ENCODE measurements around the gene LRP1B. TPM values are rescaled to one million over a fixed set of nuclear protein-coding genes. Genes with fewer than 3 reads are reported as not detected.

The LRP1B gene
- total RNA-seq, 2 experiments from 2014 or later, result not detected

DNA sequence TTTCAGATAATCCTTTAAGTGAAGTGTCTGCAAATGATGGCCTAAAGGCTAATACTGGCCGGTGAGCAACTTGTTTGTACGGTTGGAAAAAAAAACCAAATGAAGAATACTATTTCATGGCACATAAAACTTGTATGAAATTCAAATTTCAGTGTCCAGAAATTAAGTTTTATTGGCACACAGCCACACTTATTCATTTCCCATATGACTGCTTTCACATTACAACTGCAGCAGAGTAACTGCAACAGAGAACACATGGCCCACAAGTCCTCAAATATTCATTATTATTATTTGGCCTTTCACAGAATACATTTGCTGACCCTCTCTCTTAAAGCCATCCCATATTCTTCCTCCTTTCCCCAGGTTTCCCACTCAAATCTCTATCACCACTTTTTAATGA, 1268.6 kb downstream of the LRP1B start:
- H3K36me3 Mint-ChIP-seq, result no peaks in the 10 kb centered on the region
- DNase-seq, result no peak
- no peak overlapping the region for H3K4me3 Mint-ChIP-seq
- H3K27ac Mint-ChIP-seq, result no peak overlapping the region
- CTCF ChIA-PET, result no interaction called here
- no peaks in the 10 kb centered on the region for H3K27me3 Mint-ChIP-seq
- peaks cover 13% of the 10 kb centered on the region for H3K9me3 Mint-ChIP-seq
- POLR2A ChIA-PET, result no interaction called here
- H3K4me1 Mint-ChIP-seq (ENCODE audit: low read depth), result no peaks in the 10 kb centered on the region
- intact Hi-C loops (cut with micrococcal nuclease), result loop anchor here (5.0 kb wide), 1 partner anchor 1070 kb away; no protein-coding TSS in a partner anchor

DNA sequence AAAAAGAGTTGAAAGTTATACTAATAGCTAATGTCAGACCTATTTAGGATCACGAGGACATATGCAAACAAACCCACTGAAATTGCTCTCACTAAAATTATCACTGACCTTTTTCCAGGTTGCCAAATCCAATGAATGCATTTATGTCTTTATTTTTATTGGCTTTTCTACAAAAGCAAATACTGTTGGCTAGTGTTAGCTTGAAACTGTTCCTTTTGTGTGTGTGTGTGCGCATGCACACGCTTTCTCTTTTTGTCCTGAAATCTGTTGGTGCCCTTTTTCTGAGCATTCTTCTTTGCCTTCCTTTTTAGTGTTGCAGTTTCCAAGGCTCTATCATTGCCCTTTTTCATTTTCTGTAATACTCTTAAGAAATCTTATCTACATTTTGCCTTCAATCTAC, 1269.2 kb downstream of the LRP1B start:
- POLR2A ChIA-PET, result no interaction called here
- intact Hi-C loops (cut with micrococcal nuclease), result loop anchor here (5.0 kb wide), 1 partner anchor 1069 kb away; no protein-coding TSS in a partner anchor

DNA sequence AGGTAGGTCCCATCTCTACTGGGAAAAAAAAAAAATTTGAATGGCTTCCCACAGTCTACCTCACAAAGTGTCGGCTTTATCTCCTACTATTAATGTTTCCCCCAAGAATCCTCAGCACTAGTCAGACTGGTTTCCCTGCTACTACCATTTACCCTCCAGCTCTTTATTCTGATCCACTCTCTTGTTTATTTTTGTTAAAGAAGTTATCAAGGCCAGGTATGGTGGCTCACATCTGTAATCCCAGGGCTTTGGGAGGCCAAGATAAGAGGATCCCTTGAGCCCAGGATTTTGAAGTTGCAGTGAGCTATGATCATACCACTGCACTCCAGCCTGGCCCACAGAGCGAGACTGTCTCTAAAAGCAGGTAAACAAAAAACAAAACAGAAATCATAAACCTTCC, 1275.3 kb downstream of the LRP1B start:
- no peak for DNase-seq
- intact Hi-C loops (cut with micrococcal nuclease), result no loop called here
- Mint-ChIP-seq H3K4me1 (ENCODE audit: low read depth) (no peaks in the 10 kb centered on the region), H3K27ac (no peak overlapping the region), H3K9me3 (peaks cover 13% of the 10 kb centered on the region), H3K27me3 (no peaks in the 10 kb centered on the region), H3K36me3 (no peaks in the 10 kb centered on the region), H3K4me3 (no peak overlapping the region)
- ChIA-PET CTCF (no interaction called here), POLR2A (no interaction called here)

More for the DNA sequence above, 1269.2 kb downstream of the LRP1B start:
- no peaks in the 10 kb centered on the region for H3K36me3 Mint-ChIP-seq
- DNase-seq, result no peak
- no peaks in the 10 kb centered on the region for H3K4me1 Mint-ChIP-seq (ENCODE audit: low read depth)
- no peaks in the 10 kb centered on the region for H3K27me3 Mint-ChIP-seq
- CTCF ChIA-PET, result no interaction called here
- peaks cover 13% of the 10 kb centered on the region for H3K9me3 Mint-ChIP-seq
- H3K4me3 Mint-ChIP-seq, result no peak overlapping the region
- H3K27ac Mint-ChIP-seq, result no peak overlapping the region

DNA sequence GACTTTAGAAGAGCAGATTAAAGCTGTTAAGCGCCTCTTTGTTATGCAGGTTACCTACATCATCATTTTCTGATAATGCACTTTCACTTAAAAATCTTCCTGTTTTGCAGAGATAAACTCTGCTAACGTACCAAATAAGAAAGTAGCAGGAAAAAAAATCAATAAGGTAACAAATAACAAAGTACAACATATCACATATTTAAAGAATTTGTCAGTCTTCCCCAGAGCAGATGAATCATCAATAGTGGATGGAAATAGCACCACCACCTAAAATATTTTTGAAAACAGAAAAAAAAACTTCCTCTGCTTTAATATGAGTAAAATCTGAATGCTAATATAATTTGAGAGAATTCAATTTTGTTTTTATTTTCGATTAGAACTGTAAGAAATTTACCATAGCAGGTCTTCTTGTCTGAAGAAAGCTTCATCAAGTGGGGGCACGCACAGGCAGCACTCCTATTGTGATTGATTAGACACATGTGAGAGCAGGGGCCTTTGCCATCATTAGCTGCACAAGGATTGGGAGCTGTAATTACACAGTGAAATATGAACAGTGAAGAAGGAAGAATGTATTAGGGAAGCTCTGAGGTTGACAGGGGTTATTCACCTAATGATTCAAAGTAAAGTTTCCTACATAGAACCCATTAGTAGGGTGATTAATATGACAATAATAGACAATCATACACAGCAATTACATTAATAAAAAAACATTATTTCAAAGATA, 1279.4 kb downstream of the LRP1B start:
- no peak for DNase-seq
- H3K4me3 Mint-ChIP-seq, result no peak overlapping the region
- CTCF ChIA-PET, result interaction anchor here (0.6 kb wide), 2 partner anchors 43 to 121 kb away, joined by 3 read pairs; no protein-coding TSS in a partner anchor

GRCh38 chr2:140843186-140843585, 1287.6 kb downstream of the LRP1B start:
- Mint-ChIP-seq H3K4me1 (ENCODE audit: low read depth) (no peaks in the 10 kb centered on the region), H3K9me3 (peaks cover 5% of the 10 kb centered on the region), H3K27me3 (no peaks in the 10 kb centered on the region), H3K36me3 (no peaks in the 10 kb centered on the region), H3K27ac (no peak overlapping the region), H3K4me3 (no peak overlapping the region)
- POLR2A ChIA-PET, result no interaction called here
- CTCF ChIA-PET, result no interaction called here
- no peak for DNase-seq
- intact Hi-C loops (cut with micrococcal nuclease), result no loop called here

More for the DNA sequence above, 1279.4 kb downstream of the LRP1B start:
- H3K27me3 Mint-ChIP-seq, result no peaks in the 10 kb centered on the region
- no peaks in the 10 kb centered on the region for H3K4me1 Mint-ChIP-seq (ENCODE audit: low read depth)
- POLR2A ChIA-PET, result no interaction called here
- no peak overlapping the region for H3K27ac Mint-ChIP-seq
- intact Hi-C loops (cut with micrococcal nuclease), result no loop called here
- no peaks in the 10 kb centered on the region for H3K36me3 Mint-ChIP-seq
- peaks cover 10% of the 10 kb centered on the region for H3K9me3 Mint-ChIP-seq

- no peak for DNase-seq
- Mint-ChIP-seq H3K4me3 (no peak overlapping the region), H3K36me3 (no peaks in the 10 kb centered on the region), H3K27ac (no peak overlapping the region), H3K27me3 (no peaks in the 10 kb centered on the region), H3K9me3 (peaks cover 6% of the 10 kb centered on the region), H3K4me1 (ENCODE audit: low read depth) (no peaks in the 10 kb centered on the region)
- ChIA-PET CTCF (no interaction called here), POLR2A (no interaction called here)
- intact Hi-C loops (cut with micrococcal nuclease), result no loop called here
Measured at GRCh38 chr2:140842110-140842509, 1288.7 kb downstream of the LRP1B start.

DNA sequence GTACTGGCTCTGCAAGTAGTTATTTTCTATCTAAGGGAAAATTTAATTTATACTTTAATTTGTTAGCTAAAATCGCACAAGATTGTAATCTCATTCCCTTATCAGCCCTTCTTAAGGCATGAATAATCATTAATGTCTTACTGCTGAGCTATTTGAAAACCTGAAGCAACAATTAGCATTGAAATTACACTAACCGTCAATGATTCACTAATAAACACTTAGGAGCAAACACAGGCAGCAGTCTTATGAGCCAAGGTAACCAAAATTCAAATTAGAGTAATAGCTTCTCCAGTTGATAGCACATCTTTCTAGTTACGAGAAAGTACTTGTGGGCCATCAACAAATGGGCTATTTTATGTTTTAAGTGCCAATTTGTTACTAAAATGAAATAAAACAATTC, 1289.7 kb downstream of the LRP1B start:
- Mint-ChIP-seq H3K36me3 (no peaks in the 10 kb centered on the region), H3K27me3 (no peaks in the 10 kb centered on the region), H3K9me3 (peaks cover 9% of the 10 kb centered on the region), H3K4me3 (no peak overlapping the region), H3K27ac (no peak overlapping the region), H3K4me1 (ENCODE audit: low read depth) (no peaks in the 10 kb centered on the region)
- ChIA-PET POLR2A (no interaction called here), CTCF (no interaction called here)
- intact Hi-C loops (cut with micrococcal nuclease), result no loop called here
- no peak for DNase-seq

- H3K27me3 Mint-ChIP-seq, result no peaks in the 10 kb centered on the region
- peaks cover 22% of the 10 kb centered on the region for H3K9me3 Mint-ChIP-seq
- no peak for DNase-seq
- intact Hi-C loops (cut with micrococcal nuclease), result no loop called here
- H3K4me1 Mint-ChIP-seq (ENCODE audit: low read depth), result no peaks in the 10 kb centered on the region
- ChIA-PET CTCF (no interaction called here), POLR2A (no interaction called here)
- H3K27ac Mint-ChIP-seq, result no peak overlapping the region
- H3K4me3 Mint-ChIP-seq, result no peak overlapping the region
- H3K36me3 Mint-ChIP-seq, result no peaks in the 10 kb centered on the region
Measured at GRCh38 chr2:140836826-140837225, 1294.0 kb downstream of the LRP1B start.

GRCh38 chr2:140835079-140835478, 1295.7 kb downstream of the LRP1B start:
- no peaks in the 10 kb centered on the region for H3K4me1 Mint-ChIP-seq (ENCODE audit: low read depth)
- POLR2A ChIA-PET, result no interaction called here
- H3K27ac Mint-ChIP-seq, result no peak overlapping the region
- CTCF ChIA-PET, result no interaction called here
- no peaks in the 10 kb centered on the region for H3K36me3 Mint-ChIP-seq
- no peak for DNase-seq
- H3K4me3 Mint-ChIP-seq, result no peak overlapping the region
- H3K27me3 Mint-ChIP-seq, result no peaks in the 10 kb centered on the region
- intact Hi-C loops (cut with micrococcal nuclease), result no loop called here
- peaks cover 27% of the 10 kb centered on the region for H3K9me3 Mint-ChIP-seq

GRCh38 chr2:140814141-140814540, 1316.7 kb downstream of the LRP1B start:
- no peak for DNase-seq
- no peaks in the 10 kb centered on the region for H3K36me3 Mint-ChIP-seq
- intact Hi-C loops (cut with micrococcal nuclease), result no loop called here
- no peaks in the 10 kb centered on the region for H3K4me1 Mint-ChIP-seq (ENCODE audit: low read depth)
- ChIA-PET CTCF (no interaction called here), POLR2A (no interaction called here)
- peaks cover 2% of the 10 kb centered on the region for H3K9me3 Mint-ChIP-seq
- H3K4me3 Mint-ChIP-seq, result no peak overlapping the region
- H3K27ac Mint-ChIP-seq, result no peak overlapping the region
- H3K27me3 Mint-ChIP-seq, result no peaks in the 10 kb centered on the region

- Mint-ChIP-seq H3K36me3 (no peaks in the 10 kb centered on the region), H3K27me3 (no peaks in the 10 kb centered on the region), H3K4me1 (ENCODE audit: low read depth) (no peaks in the 10 kb centered on the region), H3K4me3 (no peak overlapping the region), H3K27ac (no peak overlapping the region), H3K9me3 (peaks cover 2% of the 10 kb centered on the region)
- intact Hi-C loops (cut with micrococcal nuclease), result no loop called here
- CTCF ChIA-PET, result interaction anchor here (0.6 kb wide), 2 partner anchors 43 to 917 kb away, joined by 3 read pairs; no protein-coding TSS in a partner anchor
- DNase-seq, result no peak
- POLR2A ChIA-PET, result no interaction called here
Measured at GRCh38 chr2:140808820-140809219, 1322.0 kb downstream of the LRP1B start.

DNA sequence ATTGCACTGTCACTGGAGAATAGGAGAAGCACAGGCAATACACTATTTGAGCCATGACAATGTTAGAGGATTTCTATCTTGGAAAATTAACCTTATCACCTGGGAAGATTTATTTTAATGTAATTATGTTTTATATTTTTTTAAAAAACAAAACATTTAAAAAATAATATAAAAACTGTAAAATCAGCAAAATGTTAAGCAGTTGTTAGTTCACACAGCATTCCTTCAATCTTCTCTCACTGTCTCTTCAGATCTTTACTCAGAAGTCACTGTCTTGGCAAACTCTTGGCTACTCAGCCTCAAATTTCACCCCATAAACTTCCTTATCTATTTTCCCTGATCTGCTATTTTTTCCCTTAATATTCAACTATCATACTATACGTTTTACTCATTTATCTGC, 1322.6 kb downstream of the LRP1B start:
- Mint-ChIP-seq H3K27ac (no peak overlapping the region), H3K36me3 (no peaks in the 10 kb centered on the region), H3K9me3 (peaks cover 2% of the 10 kb centered on the region), H3K4me3 (no peak overlapping the region), H3K4me1 (ENCODE audit: low read depth) (no peaks in the 10 kb centered on the region), H3K27me3 (no peaks in the 10 kb centered on the region)
- intact Hi-C loops (cut with micrococcal nuclease), result no loop called here
- no peak for DNase-seq
- POLR2A ChIA-PET, result no interaction called here
- CTCF ChIA-PET, result interaction anchor here (0.6 kb wide), 2 partner anchors 44 to 916 kb away, joined by 3 read pairs; no protein-coding TSS in a partner anchor

GRCh38 chr2:140804700-140805260, 1326.0 kb downstream of the LRP1B start:
- Mint-ChIP-seq H3K27ac (no peak overlapping the region), H3K4me1 (ENCODE audit: low read depth) (no peaks in the 10 kb centered on the region), H3K4me3 (no peak overlapping the region), H3K36me3 (no peaks in the 10 kb centered on the region), H3K9me3 (peaks cover 11% of the 10 kb centered on the region), H3K27me3 (no peaks in the 10 kb centered on the region)
- no peak for DNase-seq
- intact Hi-C loops (cut with micrococcal nuclease), result no loop called here
- POLR2A ChIA-PET, result no interaction called here
- CTCF ChIA-PET, result no interaction called here

All from activated CD4-positive, alpha-beta memory T cell treated with anti-CD3 and anti-CD28 coated beads for 36 hours (primary cell).